ENCODE results near the gene KLRG1.

Gene KLRG1

GRCh38 chr12:9024512-9024911 lies 35.2 kb downstream of the KLRG1 start:
- Histone ChIP-seq H3K4me3 (ENCODE audit: extremely low read depth, insufficient read depth, low read length, poor library complexity, severe bottlenecking) (no peak overlapping the region), H3K4me1 (ENCODE audit: control insufficient read depth, insufficient read depth, low read length, poor library complexity, severe bottlenecking) (no peaks in the 10 kb centered on the region), H3K36me3 (ENCODE audit: control insufficient read depth, insufficient read depth, low read length) (no peaks in the 10 kb centered on the region), H3K9me3 (ENCODE audit: control insufficient read depth, low read length) (no peaks in the 10 kb centered on the region), H3K27ac (ENCODE audit: low read depth, low read length, severe bottlenecking) (no peak overlapping the region)
- no CpG with 5 or more reads among the region's 2 CpGs for WGBS, 2 experiments (ENCODE audit: insufficient coverage in 2 of 2)

GRCh38 chr12:9027161-9028059 lies 38.1 kb downstream of the KLRG1 start:
- 95 to 97% methylated on average over 4 to 7 of the region's 7 CpGs for WGBS, 2 experiments (ENCODE audit: insufficient coverage in 2 of 2)
- no peak overlapping the region for H3K27ac ChIP-seq (ENCODE audit: low read depth, low read length, severe bottlenecking)
- no peaks in the 10 kb centered on the region for H3K36me3 ChIP-seq (ENCODE audit: control insufficient read depth, insufficient read depth, low read length)
- no peaks in the 10 kb centered on the region for H3K4me1 ChIP-seq (ENCODE audit: control insufficient read depth, insufficient read depth, low read length, poor library complexity, severe bottlenecking)
- no peaks in the 10 kb centered on the region for H3K9me3 ChIP-seq (ENCODE audit: control insufficient read depth, low read length)
- H3K4me3 ChIP-seq (ENCODE audit: extremely low read depth, insufficient read depth, low read length, poor library complexity, severe bottlenecking): no peak overlapping the region

- Histone ChIP-seq H3K27ac (ENCODE audit: low read depth, low read length, severe bottlenecking) (no peak overlapping the region), H3K4me1 (ENCODE audit: control insufficient read depth, insufficient read depth, low read length, poor library complexity, severe bottlenecking) (no peaks in the 10 kb centered on the region), H3K4me3 (ENCODE audit: extremely low read depth, insufficient read depth, low read length, poor library complexity, severe bottlenecking) (no peak overlapping the region), H3K36me3 (ENCODE audit: control insufficient read depth, insufficient read depth, low read length) (no peaks in the 10 kb centered on the region), H3K9me3 (ENCODE audit: control insufficient read depth, low read length) (no peaks in the 10 kb centered on the region)
- WGBS, 2 experiments (ENCODE audit: insufficient coverage in 2 of 2): 79 to 100% methylated on average over 1 to 2 of the region's 2 CpGs
Measured at GRCh38 chr12:9030776-9031175, 41.4 kb downstream of the KLRG1 start.

GRCh38 chr12:9032202-9032964 lies 43.0 kb downstream of the KLRG1 start:
- WGBS, 2 experiments (ENCODE audit: insufficient coverage in 2 of 2): 82 to 86% methylated on average over 2 to 4 of the region's 5 CpGs
- Histone ChIP-seq H3K4me1 (ENCODE audit: control insufficient read depth, insufficient read depth, low read length, poor library complexity, severe bottlenecking) (no peaks in the 10 kb centered on the region), H3K27ac (ENCODE audit: low read depth, low read length, severe bottlenecking) (no peak overlapping the region), H3K4me3 (ENCODE audit: extremely low read depth, insufficient read depth, low read length, poor library complexity, severe bottlenecking) (no peak overlapping the region), H3K9me3 (ENCODE audit: control insufficient read depth, low read length) (no peaks in the 10 kb centered on the region), H3K36me3 (ENCODE audit: control insufficient read depth, insufficient read depth, low read length) (no peaks in the 10 kb centered on the region)

GRCh38 chr12:9033265-9033887 lies 44.0 kb downstream of the KLRG1 start:
- Histone ChIP-seq H3K4me1 (ENCODE audit: control insufficient read depth, insufficient read depth, low read length, poor library complexity, severe bottlenecking) (no peaks in the 10 kb centered on the region), H3K4me3 (ENCODE audit: extremely low read depth, insufficient read depth, low read length, poor library complexity, severe bottlenecking) (no peak overlapping the region)
- 90 to 100% methylated on average over 2 of the region's 2 CpGs for WGBS, 2 experiments (ENCODE audit: insufficient coverage in 2 of 2)

GRCh38 chr12:9034095-9034494 lies 44.7 kb downstream of the KLRG1 start:
- no peak overlapping the region for H3K27ac ChIP-seq (ENCODE audit: low read depth, low read length, severe bottlenecking)
- H3K4me3 ChIP-seq (ENCODE audit: extremely low read depth, insufficient read depth, low read length, poor library complexity, severe bottlenecking): no peak overlapping the region
- H3K36me3 ChIP-seq (ENCODE audit: control insufficient read depth, insufficient read depth, low read length): no peaks in the 10 kb centered on the region
- H3K9me3 ChIP-seq (ENCODE audit: control insufficient read depth, low read length): no peaks in the 10 kb centered on the region
- H3K4me1 ChIP-seq (ENCODE audit: control insufficient read depth, insufficient read depth, low read length, poor library complexity, severe bottlenecking): no peaks in the 10 kb centered on the region
- 94 to 96% methylated on average over 3 to 4 of the region's 6 CpGs for WGBS, 2 experiments (ENCODE audit: insufficient coverage in 2 of 2)

More at GRCh38 chr12:9033265-9033887, 44.0 kb downstream of the KLRG1 start:
- Histone ChIP-seq H3K9me3 (ENCODE audit: control insufficient read depth, low read length) (no peaks in the 10 kb centered on the region), H3K36me3 (ENCODE audit: control insufficient read depth, insufficient read depth, low read length) (no peaks in the 10 kb centered on the region), H3K27ac (ENCODE audit: low read depth, low read length, severe bottlenecking) (no peak overlapping the region)

- Histone ChIP-seq H3K4me1 (ENCODE audit: control insufficient read depth, insufficient read depth, low read length, poor library complexity, severe bottlenecking) (no peaks in the 10 kb centered on the region), H3K4me3 (ENCODE audit: extremely low read depth, insufficient read depth, low read length, poor library complexity, severe bottlenecking) (no peak overlapping the region), H3K27ac (ENCODE audit: low read depth, low read length, severe bottlenecking) (no peak overlapping the region), H3K9me3 (ENCODE audit: control insufficient read depth, low read length) (no peaks in the 10 kb centered on the region), H3K36me3 (ENCODE audit: control insufficient read depth, insufficient read depth, low read length) (no peaks in the 10 kb centered on the region)
- WGBS, 2 experiments (ENCODE audit: insufficient coverage in 2 of 2): 84 to 88% methylated on average over 4 of the region's 6 CpGs
Measured at GRCh38 chr12:9036227-9036626, 46.9 kb downstream of the KLRG1 start.

- Histone ChIP-seq H3K4me1 (ENCODE audit: control insufficient read depth, insufficient read depth, low read length, poor library complexity, severe bottlenecking) (no peaks in the 10 kb centered on the region), H3K9me3 (ENCODE audit: control insufficient read depth, low read length) (no peaks in the 10 kb centered on the region), H3K36me3 (ENCODE audit: control insufficient read depth, insufficient read depth, low read length) (no peaks in the 10 kb centered on the region), H3K27ac (ENCODE audit: low read depth, low read length, severe bottlenecking) (no peak overlapping the region), H3K4me3 (ENCODE audit: extremely low read depth, insufficient read depth, low read length, poor library complexity, severe bottlenecking) (no peak overlapping the region)
- no CpG with 5 or more reads among the region's 3 CpGs for WGBS, 2 experiments (ENCODE audit: insufficient coverage in 2 of 2)
Measured at GRCh38 chr12:9037431-9037830, 48.1 kb downstream of the KLRG1 start.

GRCh38 chr12:9039397-9039977 lies 50.1 kb downstream of the KLRG1 start:
- Histone ChIP-seq H3K36me3 (ENCODE audit: control insufficient read depth, insufficient read depth, low read length) (no peaks in the 10 kb centered on the region), H3K9me3 (ENCODE audit: control insufficient read depth, low read length) (no peaks in the 10 kb centered on the region), H3K4me1 (ENCODE audit: control insufficient read depth, insufficient read depth, low read length, poor library complexity, severe bottlenecking) (no peaks in the 10 kb centered on the region), H3K27ac (ENCODE audit: low read depth, low read length, severe bottlenecking) (no peak overlapping the region), H3K4me3 (ENCODE audit: extremely low read depth, insufficient read depth, low read length, poor library complexity, severe bottlenecking) (no peak overlapping the region)
- 33% methylated on average over 2 of the region's 3 CpGs; no CpG with 5 or more reads in 1 of the 2 experiments for WGBS, 2 experiments (ENCODE audit: insufficient coverage in 2 of 2)

- 85 to 90% methylated on average over 4 of the region's 5 CpGs for WGBS, 2 experiments (ENCODE audit: insufficient coverage in 2 of 2)
Measured at GRCh38 chr12:9040484-9041186, 51.3 kb downstream of the KLRG1 start.

More at GRCh38 chr12:9040484-9041186, 51.3 kb downstream of the KLRG1 start:
- Histone ChIP-seq H3K9me3 (ENCODE audit: control insufficient read depth, low read length) (no peaks in the 10 kb centered on the region), H3K4me3 (ENCODE audit: extremely low read depth, insufficient read depth, low read length, poor library complexity, severe bottlenecking) (no peak overlapping the region), H3K27ac (ENCODE audit: low read depth, low read length, severe bottlenecking) (no peak overlapping the region), H3K36me3 (ENCODE audit: control insufficient read depth, insufficient read depth, low read length) (no peaks in the 10 kb centered on the region), H3K4me1 (ENCODE audit: control insufficient read depth, insufficient read depth, low read length, poor library complexity, severe bottlenecking) (no peaks in the 10 kb centered on the region)
